ENCODE results near the gene ARSA. TPM values are rescaled to one million over a fixed set of nuclear protein-coding genes. Genes with fewer than 3 reads are reported as not detected.

ARSA gene
- total RNA-seq, 1 experiment from 2014 or later: 16.4 TPM

DNA sequence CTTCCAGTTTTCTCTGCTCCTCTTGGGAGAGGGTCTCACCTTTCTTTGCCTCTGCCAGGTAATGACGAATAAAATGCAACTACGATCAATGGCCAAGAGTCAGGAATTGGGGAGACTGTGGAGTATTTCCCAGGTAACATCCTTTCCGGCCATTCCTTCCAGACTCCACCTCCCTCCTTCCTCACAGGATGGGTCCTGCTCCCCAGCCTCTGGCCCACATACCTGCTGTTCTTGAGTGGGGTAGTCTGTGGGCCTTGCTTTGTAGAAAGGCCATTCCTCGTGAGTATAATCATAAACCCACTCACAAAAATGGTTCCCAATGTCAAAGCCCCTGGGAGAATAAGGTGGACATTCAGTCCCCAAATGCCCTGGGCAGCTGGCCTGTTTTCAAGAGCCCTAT lies 48.2 kb downstream of the ARSA start:
- ATAC-seq (no peak), DNase-seq (ENCODE audit: low read depth, low spot score) (no peak)
- CTCF ChIA-PET: no interaction called here
- Histone ChIP-seq H3K27ac (ENCODE audit: low read depth, low read length) (no peak overlapping the region), H3K79me2 (ENCODE audit: insufficient read depth, low read length) (peaks cover 17% of the 10 kb centered on the region; the same call in 1 of the 2 replicates), H2AFZ (ENCODE audit: low read depth, low read length, poor library complexity, severe bottlenecking) (no peak overlapping the region), H3K27me3 (ENCODE audit: insufficient read depth, low read length) (no peaks in the 10 kb centered on the region), H3K9ac (ENCODE audit: low read length) (no peak overlapping the region), H3K9me3 (ENCODE audit: control insufficient read depth in 1 of 2, insufficient read depth in 1 of 2, low read depth in 1 of 2, low read length in 2 of 2) (no peaks in the 10 kb centered on the region), H3K36me3 (ENCODE audit: control insufficient read depth in 1 of 2, insufficient read depth in 2 of 2, low read length in 2 of 2) (no peaks in the 10 kb centered on the region; a peak in 1 of 4 replicates), H3K4me2 (ENCODE audit: low read length) (no peak overlapping the region), H3K4me3 (replicated peaks in 1 of 2; ENCODE audit: low read depth in 1 of 2, low read length in 2 of 2) (no peak overlapping the region), H3K9me2 (ENCODE audit: insufficient read depth) (no peaks in the 10 kb centered on the region), H4K20me1 (ENCODE audit: insufficient read depth) (no peaks in the 10 kb centered on the region), H3K4me1 (ENCODE audit: control insufficient read depth in 1 of 2, insufficient read depth in 2 of 2, low read length in 2 of 2) (peaks cover 5 to 27% of the 10 kb centered on the region in 2 experiments)
- TF ChIP-seq JUND (IDR thresholded peaks at IDR 0.05): no peak
- no peak for TF ChIP-seq RAD21 (IDR thresholded peaks at IDR 0.05; ENCODE audit: low read depth)
- TF ChIP-seq POLR2A (IDR thresholded peaks at IDR 0.05; ENCODE audit: borderline replicate concordance, extremely low read depth, insufficient read depth, insufficient read length): no peak
- no peak for TF ChIP-seq YY1 (IDR thresholded peaks at IDR 0.05; ENCODE audit: extremely low read depth, insufficient replicate concordance, low read depth, low read length)
- TF ChIP-seq CBX3 (IDR thresholded peaks at IDR 0.05; ENCODE audit: low read depth): no peak
- TF ChIP-seq EZH2phosphoT487 (IDR thresholded peaks at IDR 0.05; ENCODE audit: borderline replicate concordance): no peak
- TF ChIP-seq, protein P1, sequence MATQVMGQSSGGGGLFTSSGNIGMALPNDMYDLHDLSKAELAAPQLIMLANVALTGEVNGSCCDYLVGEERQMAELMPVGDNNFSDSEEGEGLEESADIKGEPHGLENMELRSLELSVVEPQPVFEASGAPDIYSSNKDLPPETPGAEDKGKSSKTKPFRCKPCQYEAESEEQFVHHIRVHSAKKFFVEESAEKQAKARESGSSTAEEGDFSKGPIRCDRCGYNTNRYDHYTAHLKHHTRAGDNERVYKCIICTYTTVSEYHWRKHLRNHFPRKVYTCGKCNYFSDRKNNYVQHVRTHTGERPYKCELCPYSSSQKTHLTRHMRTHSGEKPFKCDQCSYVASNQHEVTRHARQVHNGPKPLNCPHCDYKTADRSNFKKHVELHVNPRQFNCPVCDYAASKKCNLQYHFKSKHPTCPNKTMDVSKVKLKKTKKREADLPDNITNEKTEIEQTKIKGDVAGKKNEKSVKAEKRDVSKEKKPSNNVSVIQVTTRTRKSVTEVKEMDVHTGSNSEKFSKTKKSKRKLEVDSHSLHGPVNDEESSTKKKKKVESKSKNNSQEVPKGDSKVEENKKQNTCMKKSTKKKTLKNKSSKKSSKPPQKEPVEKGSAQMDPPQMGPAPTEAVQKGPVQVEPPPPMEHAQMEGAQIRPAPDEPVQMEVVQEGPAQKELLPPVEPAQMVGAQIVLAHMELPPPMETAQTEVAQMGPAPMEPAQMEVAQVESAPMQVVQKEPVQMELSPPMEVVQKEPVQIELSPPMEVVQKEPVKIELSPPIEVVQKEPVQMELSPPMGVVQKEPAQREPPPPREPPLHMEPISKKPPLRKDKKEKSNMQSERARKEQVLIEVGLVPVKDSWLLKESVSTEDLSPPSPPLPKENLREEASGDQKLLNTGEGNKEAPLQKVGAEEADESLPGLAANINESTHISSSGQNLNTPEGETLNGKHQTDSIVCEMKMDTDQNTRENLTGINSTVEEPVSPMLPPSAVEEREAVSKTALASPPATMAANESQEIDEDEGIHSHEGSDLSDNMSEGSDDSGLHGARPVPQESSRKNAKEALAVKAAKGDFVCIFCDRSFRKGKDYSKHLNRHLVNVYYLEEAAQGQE (IDR thresholded peaks at IDR 0.05; ENCODE audit: low read depth): no peak
- TF ChIP-seq EZH2 (IDR thresholded peaks at IDR 0.05): no peak
- no peak for TF ChIP-seq ZFX (IDR thresholded peaks at IDR 0.05)
- TF ChIP-seq SP1 (IDR thresholded peaks at IDR 0.05; ENCODE audit: low read depth): no peak
- RAD21 ChIA-PET (ENCODE audit: low non-redundant PET in 1 of 2, low total read pairs in 2 of 2, uncharacterized antibody in 2 of 2, unreplicated experiment in 2 of 2): no interaction called here
- intact Hi-C loops (cut with micrococcal nuclease): no loop called here
- POLR2A ChIA-PET: no interaction called here
- BruUV-seq (replicated peaks): no TSS peak
